ENCODE measurements around the gene CLASP1. TPM values are rescaled to one million over a fixed set of nuclear protein-coding genes. Genes with fewer than 3 reads are reported as not detected.
A peak's percentile ranks its signal among the peaks of the same experiment; 100 is the strongest.
"Not testable (repeated sequence)": the region's sequence is repeated elsewhere in the genome, so short reads cannot be mapped to it uniquely, and the experiment has no call there.

CLASP1 gene
- polyA plus RNA-seq, 3 donors from 2014 or later, result 7.4 to 46.8 (median 22.0) TPM

GRCh38 chr2:121438290-121438689, 211.0 kb downstream of the CLASP1 start:
- not testable (repeated sequence) for H3K4me1 Mint-ChIP-seq; H3K4me3 Mint-ChIP-seq; H3K27me3 Mint-ChIP-seq (ENCODE audit: low read depth in 3 of 3); H3K9me3 Mint-ChIP-seq; DNase-seq
- peaks cover 5 to 32% (median 9%) of the 10 kb centered on the region in 3 donors for H3K36me3 Mint-ChIP-seq
- peak overlapping the region in 2 of 6 donors; percentile 40 to 45 for H3K27ac Mint-ChIP-seq

GRCh38 chr2:121436918-121437317, 212.3 kb downstream of the CLASP1 start:
- H3K27ac Mint-ChIP-seq, result no peak overlapping the region
- H3K36me3 Mint-ChIP-seq, result peaks cover 5 to 30% (median 9%) of the 10 kb centered on the region in 3 donors
- H3K4me1 Mint-ChIP-seq, result peaks cover 0 to 3% of the 10 kb centered on the region in 2 donors
- DNase-seq, result no peak
- H3K9me3 Mint-ChIP-seq, result no peaks in the 10 kb centered on the region
- H3K27me3 Mint-ChIP-seq (ENCODE audit: low read depth in 3 of 3), result peaks cover 0 to 2% (median 0%) of the 10 kb centered on the region in 3 donors
- no peak overlapping the region for H3K4me3 Mint-ChIP-seq

DNA sequence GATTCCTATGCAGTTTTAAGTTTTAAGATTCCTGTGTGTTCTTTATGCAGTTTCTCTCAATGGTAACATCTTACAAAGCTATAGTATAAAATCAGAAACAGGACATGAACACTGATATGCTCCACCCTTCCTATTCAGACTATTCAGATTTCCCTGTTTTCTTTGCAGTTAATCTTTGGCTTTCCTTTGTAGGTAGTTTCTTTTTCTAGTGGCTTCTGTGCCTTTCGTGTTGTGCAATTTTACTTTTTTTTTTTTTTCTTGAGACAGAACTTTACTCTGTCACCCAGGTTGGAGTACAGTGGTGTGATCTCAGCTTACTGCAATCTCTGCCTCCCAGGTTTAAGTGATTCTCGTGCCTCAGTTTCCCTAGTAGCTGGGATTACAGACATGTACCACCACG, 213.5 kb downstream of the CLASP1 start:
- Mint-ChIP-seq H3K4me3 (no peak overlapping the region), H3K27me3 (ENCODE audit: low read depth in 3 of 3) (peaks cover 0 to 2% (median 0%) of the 10 kb centered on the region in 3 donors), H3K36me3 (peaks cover 5 to 24% (median 9%) of the 10 kb centered on the region in 3 donors), H3K4me1 (peaks cover 0 to 3% of the 10 kb centered on the region in 2 donors), H3K27ac (peak overlapping the region in 3 of 6 donors; percentile 42 to 72 (median 53)), H3K9me3 (no peaks in the 10 kb centered on the region)
- DNase-seq, result no peak

DNA sequence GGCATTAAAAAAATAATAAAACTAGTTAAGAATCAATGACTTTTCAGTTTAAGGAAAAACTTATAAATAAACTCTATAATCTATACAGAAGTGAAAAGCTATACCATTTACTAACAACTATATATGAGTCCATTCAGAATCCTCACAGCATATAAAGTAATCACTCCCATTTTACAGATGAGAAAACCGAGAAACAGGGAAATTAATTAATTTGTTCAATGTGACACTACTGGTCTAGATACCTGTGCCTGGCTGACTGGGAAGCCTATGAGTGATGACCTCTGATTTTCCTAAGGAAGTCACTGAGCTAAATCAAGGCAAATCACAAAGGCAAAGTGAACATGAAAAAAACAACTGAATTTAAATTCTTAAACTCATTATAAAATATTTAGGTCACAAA, 218.0 kb downstream of the CLASP1 start:
- Mint-ChIP-seq H3K9me3 (no peaks in the 10 kb centered on the region), H3K4me1 (no peaks in the 10 kb centered on the region), H3K27ac (no peak overlapping the region), H3K36me3 (peaks cover 12 to 30% (median 18%) of the 10 kb centered on the region in 3 donors), H3K27me3 (ENCODE audit: low read depth in 3 of 3) (no peaks in the 10 kb centered on the region), H3K4me3 (no peak overlapping the region)
- no peak for DNase-seq

GRCh38 chr2:121429927-121430520, 219.2 kb downstream of the CLASP1 start:
- no peak for DNase-seq

DNA sequence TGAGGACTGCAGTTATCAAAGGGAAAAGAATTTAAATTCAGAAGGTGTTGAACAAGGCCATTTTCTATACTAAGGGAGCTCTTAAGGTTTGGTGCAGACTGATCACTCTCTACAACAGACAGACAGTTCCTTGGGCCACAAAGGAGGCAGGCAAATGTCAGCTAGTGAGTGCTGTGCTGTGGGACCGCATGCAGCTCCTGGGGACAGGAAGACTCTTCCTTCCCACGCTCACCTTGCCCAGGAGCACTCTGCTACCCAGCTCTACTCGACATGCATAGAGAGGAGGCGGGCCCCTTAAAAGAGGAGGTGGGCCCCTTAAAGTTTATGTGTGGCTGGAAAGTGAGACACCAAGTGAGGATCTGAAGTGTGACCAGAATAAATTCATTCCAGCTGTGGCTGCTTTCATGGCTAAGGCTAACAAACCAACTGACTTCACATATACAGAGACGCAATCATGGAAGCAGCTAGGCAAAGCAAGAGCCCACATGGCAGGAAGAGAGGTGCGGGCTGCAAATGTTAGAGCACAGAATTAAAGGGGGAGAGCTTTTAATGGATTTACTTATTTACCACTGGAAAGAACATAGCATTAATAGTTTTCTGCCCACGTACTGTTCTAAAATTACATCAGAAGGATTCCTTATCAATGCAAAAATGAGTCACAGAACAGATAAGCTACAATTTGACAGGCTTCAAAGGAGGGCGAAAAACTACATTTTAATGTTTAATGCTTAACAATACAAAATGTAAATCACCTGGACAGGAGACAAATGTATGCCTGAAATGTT, 220.0 kb downstream of the CLASP1 start:
- DNase-seq, result no peak
- H3K9me3 Mint-ChIP-seq, result no peaks in the 10 kb centered on the region
- H3K4me1 Mint-ChIP-seq, result no peaks in the 10 kb centered on the region
- no peak overlapping the region for H3K4me3 Mint-ChIP-seq
- peaks cover 14 to 36% (median 31%) of the 10 kb centered on the region in 3 donors for H3K36me3 Mint-ChIP-seq
- H3K27ac Mint-ChIP-seq, result peak overlapping the region in 3 of 6 donors; percentile 14 to 37 (median 17)
- H3K27me3 Mint-ChIP-seq (ENCODE audit: low read depth in 3 of 3), result peaks cover 0 to 1% (median 0%) of the 10 kb centered on the region in 3 donors

More at GRCh38 chr2:121429927-121430520, 219.2 kb downstream of the CLASP1 start:
- H3K36me3 Mint-ChIP-seq, result peaks cover 14 to 36% (median 26%) of the 10 kb centered on the region in 3 donors
- no peaks in the 10 kb centered on the region for H3K9me3 Mint-ChIP-seq
- no peak overlapping the region for H3K4me3 Mint-ChIP-seq
- H3K4me1 Mint-ChIP-seq, result no peaks in the 10 kb centered on the region
- H3K27ac Mint-ChIP-seq, result no peak overlapping the region
- H3K27me3 Mint-ChIP-seq (ENCODE audit: low read depth in 3 of 3), result peaks cover 0 to 1% (median 0%) of the 10 kb centered on the region in 3 donors

DNA sequence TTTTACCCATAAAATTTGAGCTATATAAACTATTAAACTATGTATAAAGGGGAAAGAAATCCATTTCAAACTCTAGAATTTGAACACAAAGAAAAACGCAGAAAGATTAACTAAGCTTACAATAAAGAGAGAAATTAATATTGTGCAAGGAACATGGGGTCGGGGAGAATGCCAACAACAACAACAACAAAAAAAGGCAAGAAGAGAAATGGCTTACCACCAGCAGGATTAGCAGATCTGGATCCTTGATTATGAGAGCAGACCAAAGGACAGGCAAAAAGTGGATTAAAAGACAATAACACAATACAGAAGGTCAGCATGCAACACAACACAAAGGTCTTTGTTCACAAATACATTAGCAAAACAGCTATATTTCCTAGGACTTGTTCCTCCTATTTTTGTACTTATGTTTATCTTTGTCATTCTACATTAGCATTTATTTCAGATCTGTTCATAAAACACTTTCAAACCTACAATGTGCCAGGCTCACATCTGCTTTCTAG, 222.0 kb downstream of the CLASP1 start:
- DNase-seq, result no peak
- Mint-ChIP-seq H3K9me3 (no peaks in the 10 kb centered on the region), H3K4me1 (no peaks in the 10 kb centered on the region), H3K4me3 (no peak overlapping the region), H3K27ac (peak overlapping the region in 2 of 6 donors; percentile 3 to 12), H3K27me3 (ENCODE audit: low read depth in 3 of 3) (peaks cover 0 to 1% (median 0%) of the 10 kb centered on the region in 3 donors), H3K36me3 (peaks cover 18 to 43% (median 39%) of the 10 kb centered on the region in 3 donors)

DNA sequence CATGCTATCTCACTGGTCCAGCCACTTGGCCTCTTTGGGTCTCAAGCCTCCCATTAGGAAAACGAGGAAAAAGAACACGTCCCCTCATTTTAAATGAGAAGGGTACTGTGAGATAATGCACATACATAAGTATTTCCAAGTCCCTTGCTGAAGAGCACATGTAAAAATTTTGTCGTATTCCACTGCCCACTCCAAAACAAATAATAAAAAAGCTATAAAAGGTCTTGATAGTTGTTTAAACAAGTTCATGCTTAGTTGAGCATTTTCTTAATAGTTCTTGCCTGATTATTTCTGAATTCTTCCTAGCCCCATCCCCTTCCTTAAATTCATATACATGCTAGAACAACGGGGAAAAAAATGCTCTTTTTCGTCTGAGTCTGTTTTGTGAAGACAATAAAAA, 228.8 kb downstream of the CLASP1 start:
- H3K36me3 Mint-ChIP-seq, result peaks cover 7 to 36% (median 28%) of the 10 kb centered on the region in 3 donors
- peaks cover 0 to 3% (median 0%) of the 10 kb centered on the region in 3 donors for H3K27me3 Mint-ChIP-seq (ENCODE audit: low read depth in 3 of 3)
- H3K4me3 Mint-ChIP-seq, result no peak overlapping the region
- H3K9me3 Mint-ChIP-seq, result no peaks in the 10 kb centered on the region
- H3K27ac Mint-ChIP-seq, result no peak overlapping the region
- no peaks in the 10 kb centered on the region for H3K4me1 Mint-ChIP-seq
- DNase-seq, result no peak

DNA sequence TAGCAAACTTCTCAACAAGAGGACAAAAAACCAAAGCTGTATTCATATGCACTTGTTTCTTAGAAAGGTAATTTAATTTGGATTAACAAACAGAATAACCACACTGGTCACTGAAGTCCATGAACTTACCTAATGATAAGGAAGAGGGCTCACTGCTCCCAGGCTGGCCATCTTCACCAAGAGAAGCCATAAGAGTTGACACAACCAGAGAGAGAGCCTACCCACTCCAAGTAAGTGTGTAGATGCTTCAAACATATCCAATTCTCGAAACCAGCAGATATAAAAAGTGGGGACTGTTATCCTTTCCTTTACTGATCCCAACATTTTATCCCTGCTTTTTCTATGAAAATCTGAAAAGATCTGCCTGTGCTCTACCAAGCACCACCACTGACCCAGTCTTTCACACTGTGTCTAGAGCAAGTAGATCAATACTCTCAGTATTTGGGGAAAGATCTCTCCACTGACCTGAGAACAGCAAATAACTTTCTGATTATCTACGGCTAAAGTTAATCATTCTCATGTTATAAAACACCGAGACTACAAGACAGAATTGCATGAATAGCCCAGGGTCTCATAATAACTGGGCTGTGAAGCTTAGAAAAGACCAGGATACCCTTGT, 230.1 kb downstream of the CLASP1 start:
- Mint-ChIP-seq H3K27ac (peak overlapping the region in 2 of 6 donors; percentile 42 to 53), H3K9me3 (no peaks in the 10 kb centered on the region), H3K27me3 (ENCODE audit: low read depth in 3 of 3) (peaks cover 0 to 3% (median 0%) of the 10 kb centered on the region in 3 donors), H3K4me3 (no peak overlapping the region), H3K4me1 (no peaks in the 10 kb centered on the region), H3K36me3 (peaks cover 7 to 37% (median 22%) of the 10 kb centered on the region in 3 donors)
- DNase-seq, result no peak

- peak overlapping the region in 1 of 6 donors; percentile 1 for H3K27ac Mint-ChIP-seq
- peaks cover 3 to 37% (median 16%) of the 10 kb centered on the region in 3 donors for H3K36me3 Mint-ChIP-seq
- no peaks in the 10 kb centered on the region for H3K4me1 Mint-ChIP-seq
- peaks cover 0 to 3% (median 0%) of the 10 kb centered on the region in 3 donors for H3K27me3 Mint-ChIP-seq (ENCODE audit: low read depth in 3 of 3)
- no peaks in the 10 kb centered on the region for H3K9me3 Mint-ChIP-seq
- no peak for DNase-seq
- H3K4me3 Mint-ChIP-seq, result no peak overlapping the region
These were observed 230.7 kb downstream of the CLASP1 start for GRCh38 chr2:121418494-121419058.

DNA sequence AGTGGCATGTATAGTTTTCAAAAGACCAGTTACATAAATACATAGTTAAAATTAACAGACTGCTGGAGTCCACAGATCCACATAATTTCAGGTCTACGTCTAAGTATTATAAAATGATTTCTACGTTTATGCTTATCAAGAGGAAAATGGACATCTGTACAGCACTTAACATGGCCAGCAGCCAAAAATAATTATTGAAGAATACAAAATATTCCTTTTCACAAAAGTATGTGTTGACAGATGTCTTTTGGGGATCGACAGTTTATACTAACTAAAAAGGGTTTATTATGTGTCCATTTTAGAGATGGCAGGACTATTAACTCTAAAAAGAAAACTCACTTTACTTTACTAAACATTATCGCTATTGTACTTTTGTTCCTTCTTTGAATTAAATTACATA, 231.4 kb downstream of the CLASP1 start:
- DNase-seq, result no peak
- no peak overlapping the region for H3K27ac Mint-ChIP-seq
- H3K4me1 Mint-ChIP-seq, result no peaks in the 10 kb centered on the region
- H3K36me3 Mint-ChIP-seq, result peaks cover 3 to 38% (median 15%) of the 10 kb centered on the region in 3 donors
- H3K9me3 Mint-ChIP-seq, result no peaks in the 10 kb centered on the region
- no peak overlapping the region for H3K4me3 Mint-ChIP-seq
- H3K27me3 Mint-ChIP-seq (ENCODE audit: low read depth in 3 of 3), result peaks cover 0 to 3% (median 0%) of the 10 kb centered on the region in 3 donors

DNA sequence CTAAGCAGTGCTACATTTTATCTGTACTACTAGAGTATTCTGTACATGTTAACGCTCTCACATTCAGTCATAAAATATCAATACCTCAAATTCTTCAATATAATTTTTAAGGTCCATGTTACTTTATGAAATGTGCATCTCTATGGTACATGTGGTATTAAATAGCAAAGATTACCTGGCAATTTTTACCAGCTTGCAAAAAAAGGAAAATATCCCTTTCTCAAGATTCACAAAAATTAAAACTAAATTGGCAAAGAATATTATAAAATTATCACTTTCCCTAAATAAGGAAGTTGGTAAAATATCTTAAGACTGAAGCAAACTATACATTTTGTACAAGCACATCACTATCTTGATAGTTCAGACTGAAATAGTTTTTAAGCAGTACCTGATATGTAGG, 233.5 kb downstream of the CLASP1 start:
- Mint-ChIP-seq H3K4me3 (no peak overlapping the region), H3K36me3 (peaks cover 3 to 40% (median 14%) of the 10 kb centered on the region in 3 donors), H3K4me1 (no peaks in the 10 kb centered on the region), H3K27ac (peak overlapping the region in 1 of 6 donors; percentile 45), H3K9me3 (no peaks in the 10 kb centered on the region), H3K27me3 (ENCODE audit: low read depth in 3 of 3) (peaks cover 0 to 3% (median 0%) of the 10 kb centered on the region in 3 donors)
- no peak for DNase-seq

- Mint-ChIP-seq H3K4me3 (no peak overlapping the region), H3K36me3 (peaks cover 0 to 38% (median 11%) of the 10 kb centered on the region in 3 donors), H3K9me3 (no peaks in the 10 kb centered on the region), H3K4me1 (no peaks in the 10 kb centered on the region), H3K27me3 (ENCODE audit: low read depth in 3 of 3) (no peaks in the 10 kb centered on the region), H3K27ac (no peak overlapping the region)
- DNase-seq, result no peak
These were observed 236.9 kb downstream of the CLASP1 start for GRCh38 chr2:121412349-121412748.

Measured in immature natural killer cell (primary cell).